Measurements from ENCODE around the gene MAP7D2. TPM values are rescaled to one million over a fixed set of nuclear protein-coding genes. Genes with fewer than 3 reads are reported as not detected.

Gene MAP7D2
- total and polyA plus RNA-seq, 2 of the 4 experiments (the other 2 are of a cell fraction), result 0.18 to 0.19 TPM

- no peak overlapping the region for H2BK120ac ChIP-seq (ENCODE audit: low read depth, low read length)
- in situ Hi-C loops (cut with MboI; ENCODE audit: low sequenced_read_pairs), result no loop called here
- H3K36me3 ChIP-seq (ENCODE audit: control insufficient read depth, insufficient read depth, low read length), result peaks cover 26% of the 10 kb centered on the region
- BruUV-seq (replicated peaks), result no TSS peak
- no peak for ATAC-seq (ENCODE audit: low read depth)
- H2AK5ac ChIP-seq (ENCODE audit: low read depth, low read length), result no peak overlapping the region
- no peaks in the 10 kb centered on the region for H3K9me3 ChIP-seq (ENCODE audit: control insufficient read depth, insufficient read depth, low read length)
- no peak overlapping the region for H2AK9ac ChIP-seq (replicated peaks; ENCODE audit: low read depth, low read length, poor library complexity)
- no peak overlapping the region for H2BK5ac ChIP-seq (ENCODE audit: low read depth, low read length, poor library complexity, severe bottlenecking)
- H4K8ac ChIP-seq (ENCODE audit: low read depth in 2 of 2, low read length in 2 of 2), result no peak overlapping the region
- H3K27ac ChIP-seq (ENCODE audit: insufficient read depth, low read length), result no peak overlapping the region
- H2BK20ac ChIP-seq (ENCODE audit: low read depth, low read length), result no peak overlapping the region
- H4K5ac ChIP-seq (ENCODE audit: low read depth, low read length), result no peak overlapping the region
- H3K9me1 ChIP-seq (ENCODE audit: insufficient read depth, low read length), result no peaks in the 10 kb centered on the region
- no peak overlapping the region for H2BK15ac ChIP-seq (ENCODE audit: low read depth, low read length)
- H3K27me3 ChIP-seq (ENCODE audit: control insufficient read depth, insufficient read depth, low read length), result no peaks in the 10 kb centered on the region
- intact Hi-C loops (cut with micrococcal nuclease), result no loop called here
- DNase-seq, result peak; percentile 21
- no peak overlapping the region for H2AFZ ChIP-seq (replicated peaks; ENCODE audit: low read length, poor library complexity)
- H3K4me1 ChIP-seq (ENCODE audit: control insufficient read depth, insufficient read depth, low read length), result no peaks in the 10 kb centered on the region
- H3K4me2 ChIP-seq (ENCODE audit: low read depth, low read length), result no peak overlapping the region
- no peak overlapping the region for H3K56ac ChIP-seq (ENCODE audit: extremely low read depth, insufficient read depth, low read length)
- no peak overlapping the region for H3K9ac ChIP-seq (ENCODE audit: low read depth, low read length)
- no peak overlapping the region for H3K14ac ChIP-seq (replicated peaks; ENCODE audit: low read depth, low read length)
- no peak overlapping the region for H3K4ac ChIP-seq (ENCODE audit: low read depth, low read length)
- H4K20me1 ChIP-seq (ENCODE audit: insufficient read depth, low read length), result 0 out of 2 replicates have a peak, but pooled peaks cover 2% of the 10 kb centered on the region
- H3K18ac ChIP-seq (ENCODE audit: low read depth, low read length), result no peak overlapping the region
- POLR2A ChIA-PET (ENCODE audit: unreplicated experiment), result no interaction called here
- dilution Hi-C loops (cut with HindIII; ENCODE audit: low sequenced_read_pairs, unreplicated experiment), result no loop called here
- CTCF ChIA-PET, result no interaction called here
- no peak overlapping the region for H3K23ac ChIP-seq (ENCODE audit: low read depth, low read length)
- no peak overlapping the region for H4K91ac ChIP-seq (ENCODE audit: insufficient read depth, low read depth, low read length)
- peaks cover 3 to 6% of the 10 kb centered on the region in 2 experiments; a peak in 2 of 4 replicates for H3K79me1 ChIP-seq (ENCODE audit: low read depth in 1 of 2, low read length in 2 of 2)
- WGBS, 2 experiments (ENCODE audit: extremely low coverage in 2 of 2, insufficient read length in 1 of 2), result no CpG with 5 or more reads among the region's 1 CpG
- H3K4me3 ChIP-seq (ENCODE audit: insufficient read depth, low read depth, low read length), result no peak overlapping the region
- peak; percentile 41; the same call in 1 of the 2 replicates for TF ChIP-seq CEBPB (IDR thresholded peaks at IDR 0.05; ENCODE audit: low read depth, low read length)
- no peak for TF ChIP-seq RAD21 (IDR thresholded peaks at IDR 0.05; ENCODE audit: low read length)
- no peak for TF ChIP-seq FOS (IDR thresholded peaks at IDR 0.05; ENCODE audit: low read depth, low read length)
- TF ChIP-seq POLR2A (IDR thresholded peaks at IDR 0.05; ENCODE audit: low read depth, low read length), result no peak
- TF ChIP-seq ELK1 (IDR thresholded peaks at IDR 0.05; ENCODE audit: borderline replicate concordance, low read depth, low read length), result no peak
Observed at GRCh38 chrX:20130357-20130756, 13.7 kb upstream of the MAP7D2 start.

Data from IMR-90 (cell line).